Breast epithelium (tissue), 4 donors: Measurements from ENCODE around the gene NFATC4. TPM values are rescaled to one million over a fixed set of nuclear protein-coding genes. Genes with fewer than 3 reads are reported as not detected.

Experiments
- DNase-seq, 2 donors: peaks; one replicate each; pipeline ENCODE4 v3.0.0-alpha.2; 2019; ENCODE audit warnings: low spot score in 2 of 2
- H3K27ac ChIP-seq, 2 donors: fragments of 200-600 bp; sonication (generic) in 1 of 2; one replicate each; pipeline ENCODE4 v1.5.1; 2016 to 2019; ENCODE audit warnings: mild to moderate bottlenecking in 1 of 2
- H3K27me3 ChIP-seq, 2 donors: fragments of 200-600 bp; sonication (generic) in 1 of 2; one replicate each; pipeline versions ENCODE4 v1.5.1 to v1.6.0; 2017 to 2019; ENCODE audit warnings: control low read depth in 1 of 2, mild to moderate bottlenecking in 1 of 2
- H3K36me3 ChIP-seq: fragments of 200-600 bp; one replicate; pipeline ENCODE4 v1.5.1; 2019
- H3K4me1 ChIP-seq, 2 donors: fragments of 200-600 bp; sonication (generic); one replicate each; pipeline ENCODE4 v1.5.1; 2016 to 2019; ENCODE audit warnings: control low read depth in 1 of 2
- H3K4me3 ChIP-seq, 3 donors: fragments of 200-600 bp; sonication (generic); 1 replicate in 2 of 3; 2 replicates in 1 of 3; pipeline ENCODE4 v1.5.1; 2016 to 2019; ENCODE audit warnings: mild to moderate bottlenecking in 3 of 3, moderate library complexity in 2 of 3
- H3K9me3 ChIP-seq, 2 donors: fragments of 200-600 bp; sonication (generic) in 1 of 2; one replicate each; pipeline ENCODE4 v1.5.1; 2016 to 2019; ENCODE audit warnings: control low read depth in 1 of 2
- CTCF ChIP-seq, 3 donors: fragments of 450-650 bp; IDR thresholded peaks; one replicate each; pipeline ENCODE4 v1.5.1; 2016 to 2017; ENCODE audit warnings: antibody characterized with exemption in 3 of 3, mild to moderate bottlenecking in 3 of 3, moderate library complexity in 3 of 3
- POLR2A ChIP-seq: fragments of 450-650 bp; IDR thresholded peaks from one replicate; pipeline ENCODE4 v1.6.1; 2016; ENCODE audit warnings: antibody characterized with exemption, mild to moderate bottlenecking, moderate library complexity
- POLR2AphosphoS5 ChIP-seq, 3 donors: sonication (generic); formaldehyde crosslinking; IDR thresholded peaks; one replicate each; pipeline ENCODE4 v1.6.1; 2017; ENCODE audit warnings: antibody characterized with exemption in 3 of 3
- intact Hi-C: fragments of 100-400 bp; cut with DNase I; formaldehyde crosslinking; loops from one replicate; pipeline ENCODE4 v1.15.1; 2023; ENCODE audit warnings: low total_unique reads
- total RNA-seq, 3 donors: library from RNA; depleted of rRNA; stranded (reverse); fragments of >200 nt; gene quantifications; one replicate each; pipeline ENCODE4 v1.1.0, GENCODE V29; 2016

Gene NFATC4
- 10 to 100 TPM; 28.6 to 67.2 (median 32.8) TPM for total RNA-seq

GRCh38 chr14:24367514-24368211 is at the start of gene NFATC4:
Gene NFATC4 (plus strand): TSS chr14:24368184. CDS start chr14:24368341, 157 bp downstream.
- Histone ChIP-seq H3K27ac (peak within 1 kb of the TSS; percentile 93 to 98), H3K27me3 (no peaks in the 10 kb centered on the region), H3K4me1 (peaks cover 4 to 5% of the 10 kb centered on the region in 2 donors), H3K4me3 (peak within 1 kb of the TSS; percentile 65 to 84 (median 67)), H3K9me3 (no peaks in the 10 kb centered on the region), H3K36me3 (no peaks in the 10 kb centered on the region)
- peak in 1 of 3 donors; percentile 20 for TF ChIP-seq POLR2AphosphoS5 (IDR thresholded peaks at IDR 0.05)
- TF ChIP-seq POLR2A: no peak
- intact Hi-C loops: loop anchor here (2.0 to 5.0 kb wide), 2 partner anchors 35 to 63 kb away; no protein-coding TSS in a partner anchor
- DNase-seq: peak; percentile 60 to 62

GRCh38 chr14:24321212-24321975 is 46.6 kb upstream of the NFATC4 start:
- Histone ChIP-seq H3K27me3 (no peaks in the 10 kb centered on the region), H3K9me3 (no peaks in the 10 kb centered on the region), H3K4me3 (no peak overlapping the region), H3K4me1 (peaks cover 0 to 1% of the 10 kb centered on the region in 2 donors), H3K36me3 (no peaks in the 10 kb centered on the region), H3K27ac (no peak overlapping the region)
- TF ChIP-seq CTCF (IDR thresholded peaks at IDR 0.05) (no peak), POLR2AphosphoS5 (IDR thresholded peaks at IDR 0.05) (no peak), POLR2A (no peak)
- no peak for DNase-seq
- intact Hi-C loops: no loop called here

GRCh38 chr14:24322672-24323071 is 45.3 kb upstream of the NFATC4 start:
- Histone ChIP-seq H3K4me1 (no peaks in the 10 kb centered on the region), H3K36me3 (no peaks in the 10 kb centered on the region), H3K27ac (no peak overlapping the region), H3K27me3 (no peaks in the 10 kb centered on the region), H3K9me3 (no peaks in the 10 kb centered on the region), H3K4me3 (no peak overlapping the region)
- intact Hi-C loops: no loop called here
- no peak for DNase-seq
- TF ChIP-seq POLR2AphosphoS5 (IDR thresholded peaks at IDR 0.05): no peak
- no peak for TF ChIP-seq CTCF (IDR thresholded peaks at IDR 0.05)
- TF ChIP-seq POLR2A: no peak

- Histone ChIP-seq H3K4me1 (no peaks in the 10 kb centered on the region), H3K27ac (no peak overlapping the region), H3K36me3 (no peaks in the 10 kb centered on the region), H3K9me3 (no peaks in the 10 kb centered on the region), H3K4me3 (no peak overlapping the region), H3K27me3 (no peaks in the 10 kb centered on the region)
- intact Hi-C loops: no loop called here
- no peak for TF ChIP-seq POLR2AphosphoS5 (IDR thresholded peaks at IDR 0.05)
- TF ChIP-seq CTCF (IDR thresholded peaks at IDR 0.05): no peak
- no peak for TF ChIP-seq POLR2A
- no peak for DNase-seq
Observed at GRCh38 chr14:24323341-24323740, 44.6 kb upstream of the NFATC4 start.

GRCh38 chr14:24324024-24324423 is 44.0 kb upstream of the NFATC4 start:
- TF ChIP-seq POLR2AphosphoS5 (IDR thresholded peaks at IDR 0.05) (no peak), POLR2A (no peak), CTCF (IDR thresholded peaks at IDR 0.05) (no peak)
- Histone ChIP-seq H3K9me3 (no peaks in the 10 kb centered on the region), H3K27ac (no peak overlapping the region), H3K27me3 (no peaks in the 10 kb centered on the region), H3K36me3 (no peaks in the 10 kb centered on the region), H3K4me1 (no peaks in the 10 kb centered on the region), H3K4me3 (no peak overlapping the region)
- no peak for DNase-seq
- intact Hi-C loops: no loop called here
